ENCODE results near the gene CECR2. TPM values are rescaled to one million over a fixed set of nuclear protein-coding genes. Genes with fewer than 3 reads are reported as not detected.

CECR2 gene
- total RNA-seq, 2 donors from 2014 or later: 0.18 TPM; not detected in 1

DNA sequence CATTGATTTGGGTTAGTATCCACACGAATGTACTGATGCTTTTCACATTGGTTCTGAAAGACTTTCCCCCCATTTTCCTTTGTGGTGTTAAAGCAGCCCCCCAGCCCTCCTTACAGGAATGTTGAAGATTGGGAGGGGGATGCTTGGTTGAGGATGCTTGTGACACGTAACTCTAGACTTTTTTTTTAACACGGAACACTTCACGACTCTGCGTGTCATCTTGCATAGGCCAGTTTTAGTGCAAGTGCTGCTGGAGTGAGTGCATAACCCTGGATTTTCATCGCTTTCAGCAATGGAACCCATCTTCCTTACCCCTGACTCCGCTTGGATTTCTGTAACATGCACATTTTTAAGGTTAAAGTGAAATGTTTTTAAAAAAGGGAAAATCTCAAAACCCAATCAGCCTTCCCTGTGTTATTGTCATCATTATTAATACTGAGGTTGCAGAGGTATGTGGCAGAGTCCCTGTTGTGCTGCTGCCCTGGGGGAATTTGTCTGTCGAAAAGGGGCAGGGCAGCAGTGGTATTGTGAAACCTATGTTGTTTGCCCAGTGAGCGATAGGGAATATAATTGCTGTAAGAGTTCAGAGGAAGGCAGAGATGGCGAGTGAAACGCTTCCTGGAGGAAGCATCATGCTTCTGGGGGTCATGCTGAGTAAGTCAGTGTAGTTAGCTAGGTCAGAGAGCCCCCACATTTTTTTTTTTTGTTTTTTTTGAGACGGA lies 12.1 kb downstream of the CECR2 start:
- Mint-ChIP-seq H3K27ac (no peak overlapping the region), H3K9me3 (no peaks in the 10 kb centered on the region), H3K36me3 (peaks cover 0 to 6% of the 10 kb centered on the region in 2 donors)
- DNase-seq (ENCODE audit: low spot score in 2 of 2) (no peak), ATAC-seq (no peak)

DNA sequence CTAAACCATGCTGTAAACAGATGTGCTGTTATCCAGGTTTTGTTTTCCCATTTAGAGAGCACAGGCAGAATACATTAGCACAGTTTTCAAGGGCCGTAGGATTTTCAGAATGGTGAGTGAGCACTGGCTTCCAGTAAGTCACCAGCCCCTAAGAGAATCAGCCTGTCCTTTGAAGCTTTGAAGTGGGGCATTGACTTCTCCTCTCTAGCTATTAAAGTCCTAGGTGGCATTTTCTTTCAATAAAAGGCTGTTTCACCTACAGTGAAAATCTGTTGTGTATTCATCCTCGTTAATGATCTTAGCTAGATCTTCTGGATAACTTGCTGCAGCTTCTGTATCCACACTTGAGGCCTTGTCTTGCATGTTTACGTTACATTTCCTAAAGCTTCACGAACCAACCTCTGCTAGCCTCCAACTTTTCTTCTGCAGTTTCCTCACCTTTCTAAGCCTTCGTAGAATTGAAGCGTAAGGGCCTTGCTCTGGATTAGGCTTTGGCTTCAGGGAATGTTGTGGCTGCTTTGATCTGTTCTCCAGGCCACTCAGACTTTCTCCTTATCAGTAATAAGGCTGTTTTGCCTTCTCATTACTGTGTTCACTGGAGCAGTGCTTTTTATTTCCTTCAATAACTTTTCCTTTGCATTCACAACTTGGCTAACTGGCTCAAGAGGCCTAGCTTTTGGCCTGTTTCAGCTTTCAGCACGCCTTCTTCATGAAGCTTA lies 15.5 kb downstream of the CECR2 start:
- H3K27ac Mint-ChIP-seq: no peak overlapping the region
- ATAC-seq: no peak

GRCh38 chr22:17387356-17387755 lies 18.1 kb downstream of the CECR2 start:
- peaks cover 0 to 6% of the 10 kb centered on the region in 2 donors for H3K36me3 Mint-ChIP-seq
- DNase-seq (ENCODE audit: low spot score in 2 of 2) (no peak), ATAC-seq (no peak)
- no peak overlapping the region for H3K27ac Mint-ChIP-seq
- H3K9me3 Mint-ChIP-seq: no peaks in the 10 kb centered on the region

More for the DNA sequence above, 15.5 kb downstream of the CECR2 start:
- H3K9me3 Mint-ChIP-seq: no peaks in the 10 kb centered on the region
- no peak for DNase-seq (ENCODE audit: low spot score in 2 of 2)
- H3K36me3 Mint-ChIP-seq: peaks cover 0 to 6% of the 10 kb centered on the region in 2 donors

- Mint-ChIP-seq H3K36me3 (peaks cover 0 to 6% of the 10 kb centered on the region in 2 donors), H3K27ac (no peak overlapping the region), H3K9me3 (no peaks in the 10 kb centered on the region)
- no peak for DNase-seq (ENCODE audit: low spot score in 2 of 2)
- no peak for ATAC-seq
Observed at GRCh38 chr22:17388235-17388634, 19.0 kb downstream of the CECR2 start.

GRCh38 chr22:17390087-17390486 lies 20.8 kb downstream of the CECR2 start:
- ATAC-seq (no peak), DNase-seq (ENCODE audit: low spot score in 2 of 2) (no peak)
- H3K9me3 Mint-ChIP-seq: no peaks in the 10 kb centered on the region
- no peak overlapping the region for H3K27ac Mint-ChIP-seq
- H3K36me3 Mint-ChIP-seq: peaks cover 0 to 3% of the 10 kb centered on the region in 2 donors

DNA sequence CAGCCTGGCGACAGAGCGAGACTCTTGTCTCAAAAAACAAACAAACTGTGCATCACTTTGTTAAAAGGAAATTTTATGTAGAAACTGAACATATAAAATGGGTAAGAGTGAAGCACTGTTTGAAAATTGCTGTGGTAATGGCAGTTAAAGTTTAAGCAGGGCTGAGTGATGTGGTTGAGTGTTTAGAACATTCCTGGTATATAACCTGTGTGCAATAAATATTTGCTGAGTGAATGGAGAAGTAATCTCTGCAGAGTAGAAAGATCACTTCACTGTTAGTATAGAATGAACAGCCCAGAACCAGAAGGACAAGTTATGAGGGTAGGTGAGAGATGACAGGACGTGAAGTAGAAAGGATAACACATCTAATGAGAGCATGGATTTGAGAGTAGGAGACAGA lies 27.3 kb downstream of the CECR2 start:
- DNase-seq (ENCODE audit: low spot score in 2 of 2): no peak
- H3K9me3 Mint-ChIP-seq: no peaks in the 10 kb centered on the region
- no peak for ATAC-seq
- no peaks in the 10 kb centered on the region for H3K36me3 Mint-ChIP-seq
- no peak overlapping the region for H3K27ac Mint-ChIP-seq

DNA sequence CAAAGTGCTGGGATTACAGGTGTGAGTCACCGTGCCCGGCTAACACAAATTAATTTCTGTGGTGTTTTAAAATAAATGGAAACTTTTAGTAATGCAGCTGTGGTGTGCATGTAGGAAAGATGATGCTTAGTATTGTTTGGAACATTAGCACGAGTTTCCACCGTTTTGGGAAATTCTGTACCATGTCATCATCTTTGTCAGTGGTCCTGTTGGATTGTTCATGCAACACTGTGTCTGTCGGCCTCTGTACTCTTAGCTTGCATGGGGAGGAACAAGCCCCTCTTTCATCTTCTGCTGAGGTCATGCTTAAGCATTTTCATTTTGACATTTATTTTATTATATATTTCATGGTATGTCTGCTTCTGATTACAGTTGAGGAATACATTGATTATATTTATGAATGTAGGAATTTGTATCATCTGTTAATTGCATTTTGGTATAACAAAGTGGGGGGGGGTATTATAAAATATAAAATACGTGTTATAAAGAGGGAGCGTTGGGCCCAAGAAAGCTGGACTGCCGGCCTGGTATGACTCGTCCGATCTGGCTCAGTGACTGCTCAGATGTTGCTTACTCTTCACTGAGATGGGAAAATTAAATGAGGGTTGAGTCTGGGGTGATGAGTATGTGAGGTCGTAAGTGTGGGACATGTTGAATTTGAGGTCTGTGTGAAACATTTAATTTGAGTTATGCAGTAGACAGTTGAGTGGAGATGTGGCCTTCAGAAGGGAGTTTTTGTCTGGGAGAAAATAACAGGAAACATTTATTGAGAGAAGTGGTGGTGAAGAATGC lies 28.7 kb downstream of the CECR2 start:
- ATAC-seq (no peak), DNase-seq (ENCODE audit: low spot score in 2 of 2) (no peak)
- Mint-ChIP-seq H3K36me3 (no peaks in the 10 kb centered on the region), H3K27ac (no peak overlapping the region), H3K9me3 (no peaks in the 10 kb centered on the region)

GRCh38 chr22:17400305-17400704 lies 31.0 kb downstream of the CECR2 start:
- H3K9me3 Mint-ChIP-seq: no peaks in the 10 kb centered on the region
- H3K36me3 Mint-ChIP-seq: no peaks in the 10 kb centered on the region
- no peak for DNase-seq (ENCODE audit: low spot score in 2 of 2)
- ATAC-seq: no peak
- H3K27ac Mint-ChIP-seq: no peak overlapping the region

GRCh38 chr22:17401728-17402127 lies 32.5 kb downstream of the CECR2 start:
- ATAC-seq: no peak
- Mint-ChIP-seq H3K9me3 (no peaks in the 10 kb centered on the region), H3K36me3 (no peaks in the 10 kb centered on the region)

GRCh38 chr22:17402293-17402692 lies 33.0 kb downstream of the CECR2 start:
- no peaks in the 10 kb centered on the region for H3K36me3 Mint-ChIP-seq
- ATAC-seq: no peak
- H3K27ac Mint-ChIP-seq: no peak overlapping the region
- H3K9me3 Mint-ChIP-seq: no peaks in the 10 kb centered on the region
- no peak for DNase-seq (ENCODE audit: low spot score in 2 of 2)

More at GRCh38 chr22:17401728-17402127, 32.5 kb downstream of the CECR2 start:
- no peak overlapping the region for H3K27ac Mint-ChIP-seq
- no peak for DNase-seq (ENCODE audit: low spot score in 2 of 2)

GRCh38 chr22:17403906-17404305 lies 34.6 kb downstream of the CECR2 start:
- no peak overlapping the region for H3K27ac Mint-ChIP-seq
- H3K36me3 Mint-ChIP-seq: no peaks in the 10 kb centered on the region
- no peak for ATAC-seq
- no peaks in the 10 kb centered on the region for H3K9me3 Mint-ChIP-seq
- no peak for DNase-seq (ENCODE audit: low spot score in 2 of 2)

DNA sequence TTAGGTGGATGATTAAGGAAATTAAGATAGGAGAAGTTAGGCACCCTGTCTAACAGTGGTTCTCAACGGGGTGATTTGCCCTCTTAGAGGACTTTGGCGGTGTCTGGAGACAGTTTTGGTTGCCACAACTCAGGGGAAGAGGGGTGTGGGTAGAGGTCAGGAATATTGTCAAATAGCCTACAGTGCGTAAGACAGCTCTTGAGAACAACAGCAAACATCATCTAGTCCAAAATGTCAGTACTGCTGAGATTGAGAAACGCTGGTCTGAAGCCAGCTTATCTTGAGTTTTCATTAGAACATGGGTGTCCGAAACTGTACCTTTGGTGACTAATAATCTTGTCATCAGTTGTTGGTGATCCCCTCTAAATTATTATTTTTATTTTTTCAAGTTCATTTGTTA lies 38.4 kb downstream of the CECR2 start:
- no peak for DNase-seq (ENCODE audit: low spot score in 2 of 2)
- Mint-ChIP-seq H3K36me3 (no peaks in the 10 kb centered on the region), H3K27ac (no peak overlapping the region), H3K9me3 (no peaks in the 10 kb centered on the region)
- ATAC-seq: no peak

DNA sequence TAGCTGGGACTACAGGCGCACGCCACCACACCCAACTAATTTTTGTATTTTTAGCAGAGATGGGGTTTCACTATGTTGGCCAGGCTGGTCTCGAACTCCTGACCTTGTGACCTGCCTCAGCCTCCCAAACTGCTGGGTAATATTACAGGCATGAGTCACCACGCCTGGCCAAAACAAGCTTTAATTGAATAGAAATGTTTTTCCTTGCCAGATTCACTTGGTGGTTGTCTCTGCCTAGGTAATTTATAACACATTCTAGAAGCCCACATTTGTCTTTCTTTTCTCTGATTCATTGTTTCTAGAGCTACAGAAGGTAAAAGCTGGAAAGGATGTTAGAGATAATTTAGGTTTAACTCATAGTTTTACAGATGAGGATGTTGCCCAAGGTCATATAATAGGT lies 41.3 kb downstream of the CECR2 start:
- no peaks in the 10 kb centered on the region for H3K36me3 Mint-ChIP-seq
- H3K27ac Mint-ChIP-seq: no peak overlapping the region
- H3K9me3 Mint-ChIP-seq: no peaks in the 10 kb centered on the region
- no peak for ATAC-seq
- no peak for DNase-seq (ENCODE audit: low spot score in 2 of 2)

GRCh38 chr22:17411213-17411612 lies 42.0 kb downstream of the CECR2 start:
- Mint-ChIP-seq H3K9me3 (no peaks in the 10 kb centered on the region), H3K27ac (no peak overlapping the region), H3K36me3 (no peaks in the 10 kb centered on the region)
- ATAC-seq: no peak
- no peak for DNase-seq (ENCODE audit: low spot score in 2 of 2)

DNA sequence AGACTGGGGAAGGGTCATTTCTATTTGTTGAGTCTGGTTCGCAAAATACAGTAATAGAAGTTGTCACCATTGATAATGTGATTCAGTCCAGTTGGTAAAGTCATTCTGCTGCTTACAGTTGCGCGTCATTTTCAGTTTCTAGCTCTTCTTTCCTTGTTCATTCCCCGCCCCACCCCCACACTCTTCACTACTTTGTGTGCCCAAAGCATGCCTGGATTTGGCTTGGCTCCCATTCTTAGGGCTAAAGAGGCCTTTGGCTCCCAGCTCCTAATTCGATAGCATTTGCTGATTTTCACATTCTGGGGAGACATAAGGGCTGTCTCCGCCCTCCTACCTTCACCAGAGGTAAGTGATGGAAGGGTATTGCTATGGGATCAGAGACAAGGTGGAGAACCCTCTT lies 43.0 kb downstream of the CECR2 start:
- ATAC-seq: no peak
- no peaks in the 10 kb centered on the region for H3K9me3 Mint-ChIP-seq
- H3K27ac Mint-ChIP-seq: no peak overlapping the region
- no peaks in the 10 kb centered on the region for H3K36me3 Mint-ChIP-seq
- no peak for DNase-seq (ENCODE audit: low spot score in 2 of 2)

- no peaks in the 10 kb centered on the region for H3K9me3 Mint-ChIP-seq
- no peaks in the 10 kb centered on the region for H3K36me3 Mint-ChIP-seq
- ATAC-seq (no peak), DNase-seq (ENCODE audit: low spot score in 2 of 2) (no peak)
- H3K27ac Mint-ChIP-seq: no peak overlapping the region
Observed at GRCh38 chr22:17418890-17419324, 49.6 kb downstream of the CECR2 start.

GRCh38 chr22:17419348-17419747 lies 50.1 kb downstream of the CECR2 start:
- DNase-seq (ENCODE audit: low spot score in 2 of 2): no peak
- no peaks in the 10 kb centered on the region for H3K36me3 Mint-ChIP-seq
- H3K9me3 Mint-ChIP-seq: no peaks in the 10 kb centered on the region
- ATAC-seq: no peak
- no peak overlapping the region for H3K27ac Mint-ChIP-seq
